H9 (cell line): ENCODE results near the gene DCLRE1B. TPM values are rescaled to one million over a fixed set of nuclear protein-coding genes. Genes with fewer than 3 reads are reported as not detected.

Source experiments
- DNase-seq: peaks from one replicate; pipeline ENCODE4 v3.0.0-alpha.2; 2017
- H2AFZ ChIP-seq: one replicate; pipeline ENCODE4 v1.6.1; 2013; ENCODE audit warnings: mild to moderate bottlenecking, low read length, control low read depth, moderate library complexity
- H2AK5ac ChIP-seq: 2 replicates; pipeline ENCODE4 v1.6.1; 2013; ENCODE audit warnings: low read length, control low read depth, mixed read lengths; ENCODE audit not compliant: insufficient read length
- H2BK120ac ChIP-seq: one replicate; pipeline ENCODE4 v1.6.1; 2013; ENCODE audit warnings: low read depth, mild to moderate bottlenecking, low read length, control low read depth, inconsistent platforms; ENCODE audit not compliant: poor library complexity, severe bottlenecking
- H2BK12ac ChIP-seq: 2 replicates; pipeline ENCODE4 v1.6.1; 2013; ENCODE audit warnings: low read length, control low read depth, mixed read lengths, low read depth; ENCODE audit not compliant: insufficient read length
- H2BK15ac ChIP-seq: 2 replicates; pipeline ENCODE4 v1.6.1; 2013; ENCODE audit warnings: low read depth, low read length, control low read depth
- H2BK20ac ChIP-seq: one replicate; pipeline ENCODE4 v1.6.1; 2013; ENCODE audit warnings: low read depth, mild to moderate bottlenecking, low read length, control low read depth, inconsistent platforms; ENCODE audit not compliant: poor library complexity, severe bottlenecking
- H2BK5ac ChIP-seq: 2 replicates; pipeline ENCODE4 v1.6.1; 2013; ENCODE audit warnings: low read length, control low read depth, mixed read lengths; ENCODE audit not compliant: insufficient read length
- H3K14ac ChIP-seq: 2 replicates; pipeline ENCODE4 v1.6.1; 2013; ENCODE audit warnings: low read length, control low read depth; ENCODE audit not compliant: insufficient read depth
- H3K18ac ChIP-seq: 2 replicates; pipeline ENCODE4 v1.6.1; 2013; ENCODE audit warnings: low read depth, mild to moderate bottlenecking, mixed read lengths, low read length, control low read depth; ENCODE audit not compliant: insufficient read length
- H3K23ac ChIP-seq: 2 replicates; pipeline ENCODE4 v1.6.1; 2013; ENCODE audit warnings: low read length, control low read depth, mixed read lengths, low read depth; ENCODE audit not compliant: insufficient read length
- H3K23me2 ChIP-seq: 2 replicates; pipeline ENCODE4 v1.6.1; 2013; ENCODE audit warnings: low read depth, mild to moderate bottlenecking, mixed read lengths, low read length, control low read depth; ENCODE audit not compliant: insufficient read length, poor library complexity, severe bottlenecking
- H3K27ac ChIP-seq: 2 replicates; pipeline ENCODE4 v1.5.1; 2013; ENCODE audit warnings: low read length, control low read depth, mixed read lengths, low read depth; ENCODE audit not compliant: insufficient read length
- H3K27me3 ChIP-seq: 2 replicates; pipeline ENCODE4 v1.6.1; 2013; ENCODE audit warnings: low read length, control low read depth, inconsistent platforms; ENCODE audit not compliant: insufficient read depth
- H3K4ac ChIP-seq: 2 replicates; pipeline ENCODE4 v1.6.1; 2013; ENCODE audit warnings: low read depth, mild to moderate bottlenecking, control low read depth, inconsistent platforms, low read length, moderate library complexity
- H3K4me1 ChIP-seq: 2 replicates; pipeline ENCODE4 v1.6.1; 2013; ENCODE audit warnings: low read length, control low read depth, inconsistent platforms; ENCODE audit not compliant: insufficient read depth
- H3K4me2 ChIP-seq: 2 replicates; pipeline ENCODE4 v1.6.1; 2013; ENCODE audit warnings: low read length, control low read depth, mixed read lengths; ENCODE audit not compliant: insufficient read length, insufficient read depth
- H3K56ac ChIP-seq: 2 replicates; pipeline ENCODE4 v1.6.1; 2013; ENCODE audit warnings: low read depth, mild to moderate bottlenecking, mixed read lengths, low read length, control low read depth; ENCODE audit not compliant: insufficient read length
- H3K79me1 ChIP-seq: 2 replicates; pipeline ENCODE4 v1.6.1; 2013; ENCODE audit warnings: low read depth, mild to moderate bottlenecking, moderate library complexity, low read length, control low read depth, inconsistent platforms; ENCODE audit not compliant: insufficient read depth, poor library complexity, severe bottlenecking
- H3K79me2 ChIP-seq: 2 replicates; pipeline ENCODE4 v1.6.1; 2013; ENCODE audit warnings: low read length, control low read depth, inconsistent platforms; ENCODE audit not compliant: insufficient read depth
- H3K9ac ChIP-seq: 2 replicates; pipeline ENCODE4 v1.6.1; 2013; ENCODE audit warnings: low read length, control low read depth, mixed read lengths; ENCODE audit not compliant: insufficient read length; ENCODE audit errors: extremely low read depth
- H3K9me3 ChIP-seq: one replicate; pipeline ENCODE4 v1.6.1; 2013; ENCODE audit warnings: low read depth, low read length, inconsistent platforms; ENCODE audit not compliant: control insufficient read depth
- H3T11ph ChIP-seq: one replicate; pipeline ENCODE4 v1.6.1; 2013; ENCODE audit warnings: mild to moderate bottlenecking, low read length, control low read depth, inconsistent platforms
- H4K20me1 ChIP-seq: one replicate; pipeline ENCODE4 v1.6.1; 2013; ENCODE audit not compliant: control insufficient read depth, insufficient read length, insufficient read depth
- H4K5ac ChIP-seq: 2 replicates; pipeline ENCODE4 v1.6.1; 2013; ENCODE audit warnings: low read depth, mild to moderate bottlenecking, mixed read lengths, low read length, control low read depth; ENCODE audit not compliant: insufficient read length
- H4K8ac ChIP-seq: replicated peaks from 2 replicates; pipeline ENCODE4 v1.6.1; 2013; ENCODE audit warnings: low read length, control low read depth, mixed read lengths, low read depth; ENCODE audit not compliant: insufficient read length
- H4K91ac ChIP-seq: 2 replicates; pipeline ENCODE4 v1.6.1; 2013; ENCODE audit warnings: low read depth, mild to moderate bottlenecking, moderate library complexity, mixed read lengths, low read length, control low read depth; ENCODE audit not compliant: insufficient read length
- H3K27ac Mint-ChIP-seq, 3 experiments: 2 replicates in 2 of 3; 3 replicates in 1 of 3; pipeline ENCODE4 v1.8.0; 2020 to 2021; ENCODE audit warnings: mixed read lengths in 3 of 3, mild to moderate bottlenecking in 1 of 3, moderate library complexity in 1 of 3
- H3K27me3 Mint-ChIP-seq: 2 replicates; pipeline ENCODE4 v1.8.0; 2021; ENCODE audit warnings: low read depth, mild to moderate bottlenecking, moderate library complexity, mixed read lengths
- H3K36me3 Mint-ChIP-seq, 3 experiments: 2 replicates in 2 of 3; 3 replicates in 1 of 3; pipeline ENCODE4 v1.8.0; 2020 to 2021; ENCODE audit warnings: low read depth in 3 of 3, mixed read lengths in 3 of 3; ENCODE audit not compliant: insufficient read depth in 1 of 3
- H3K4me1 Mint-ChIP-seq, 2 experiments: 2 replicates each; pipeline ENCODE4 v1.8.0; 2020; ENCODE audit warnings: mixed read lengths in 2 of 2
- H3K4me3 Mint-ChIP-seq, 2 experiments: 2 replicates in 1 of 2; 3 replicates in 1 of 2; pipeline ENCODE4 v1.8.0; 2020 to 2021; ENCODE audit warnings: mild to moderate bottlenecking in 2 of 2, mixed read lengths in 2 of 2, moderate library complexity in 1 of 2
- H3K9me3 Mint-ChIP-seq, 2 experiments: 2 replicates in 1 of 2; 3 replicates in 1 of 2; pipeline ENCODE4 v1.8.0; 2020; ENCODE audit warnings: mild to moderate bottlenecking in 2 of 2, mixed read lengths in 2 of 2, moderate library complexity in 1 of 2
- WGBS: extraction: QIAGEN DNeasy Blood & Tissue Kit; methylation state at CpG from one replicate; pipeline ENCODE4 v1.1.7; 2013; ENCODE audit warnings: missing lambda C conversion rate, low lambda C conversion rate, mixed read lengths; ENCODE audit not compliant: insufficient read length; ENCODE audit errors: extremely low coverage; 5-methylcytosine and 5-hydroxymethylcytosine counted together
- total RNA-seq: library from RNA; stranded (reverse); gene quantifications from 2 replicates; pipeline ENCODE4 v1.2.1, GENCODE V29; 2021
- TF ChIP-seq, protein P1 (sequence below): fragments of 200-600 bp; sonication (generic); conservative IDR thresholded peaks from 3 replicates; pipeline ENCODE4 v1.8.0; 2021; ENCODE audit warnings: antibody characterized with exemption, mild to moderate bottlenecking

Gene DCLRE1B
- total RNA-seq, 1 experiment from 2014 or later, result 13.4 TPM

DNA sequence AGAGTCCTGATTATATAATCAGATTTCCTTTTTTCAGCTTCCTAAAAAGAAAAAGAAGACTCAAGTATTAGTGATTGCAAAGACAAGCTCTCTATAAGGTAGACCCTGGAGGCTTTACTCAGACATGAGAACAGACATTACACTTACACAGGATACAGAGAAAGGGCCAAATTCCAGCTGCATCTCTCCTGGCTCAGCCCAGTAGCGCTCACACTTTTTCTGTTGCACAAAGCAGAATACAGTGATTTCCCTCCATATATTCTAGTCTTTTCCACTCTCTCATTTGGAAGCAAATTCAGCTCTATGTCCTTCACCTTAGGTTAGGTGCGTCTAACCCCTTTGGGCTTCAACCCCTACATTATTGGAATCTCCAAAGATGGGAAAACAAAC is 48.7 kb upstream of the DCLRE1B start:
- no peak overlapping the region for H3K56ac ChIP-seq
- H2BK12ac ChIP-seq, result no peak overlapping the region
- no peak overlapping the region for H3K4ac ChIP-seq
- H3K18ac ChIP-seq, result no peak overlapping the region
- no peaks in the 10 kb centered on the region for H3K9me3 ChIP-seq
- no peak overlapping the region for H3K4me2 ChIP-seq
- H3K4me1 ChIP-seq, result no peaks in the 10 kb centered on the region
- Mint-ChIP-seq H3K4me1 (no peaks in the 10 kb centered on the region; a peak in 1 of 4 replicates), H3K4me3 (no peak overlapping the region), H3K9me3 (no peaks in the 10 kb centered on the region), H3K27me3 (no peaks in the 10 kb centered on the region), H3K27ac (peak overlapping the region in 1 of 3 experiments; percentile 37; a peak in 1 of 7 replicates), H3K36me3 (no peaks in the 10 kb centered on the region)
- no peak overlapping the region for H2BK15ac ChIP-seq
- WGBS, result no CpG with 5 or more reads among the region's 2 CpGs
- no peak overlapping the region for H3T11ph ChIP-seq
- no peak overlapping the region for H2BK20ac ChIP-seq
- H2AFZ ChIP-seq, result no peak overlapping the region
- no peaks in the 10 kb centered on the region for H3K27me3 ChIP-seq
- H3K9ac ChIP-seq, result no peak overlapping the region
- no peak overlapping the region for H3K27ac ChIP-seq
- H4K20me1 ChIP-seq, result no peaks in the 10 kb centered on the region
- H3K79me1 ChIP-seq, result no peaks in the 10 kb centered on the region
- no peak overlapping the region for H4K91ac ChIP-seq
- no peak overlapping the region for H2BK5ac ChIP-seq
- no peak overlapping the region for H3K14ac ChIP-seq
- H2AK5ac ChIP-seq, result no peak overlapping the region
- no peak for DNase-seq
- TF ChIP-seq, protein P1, sequence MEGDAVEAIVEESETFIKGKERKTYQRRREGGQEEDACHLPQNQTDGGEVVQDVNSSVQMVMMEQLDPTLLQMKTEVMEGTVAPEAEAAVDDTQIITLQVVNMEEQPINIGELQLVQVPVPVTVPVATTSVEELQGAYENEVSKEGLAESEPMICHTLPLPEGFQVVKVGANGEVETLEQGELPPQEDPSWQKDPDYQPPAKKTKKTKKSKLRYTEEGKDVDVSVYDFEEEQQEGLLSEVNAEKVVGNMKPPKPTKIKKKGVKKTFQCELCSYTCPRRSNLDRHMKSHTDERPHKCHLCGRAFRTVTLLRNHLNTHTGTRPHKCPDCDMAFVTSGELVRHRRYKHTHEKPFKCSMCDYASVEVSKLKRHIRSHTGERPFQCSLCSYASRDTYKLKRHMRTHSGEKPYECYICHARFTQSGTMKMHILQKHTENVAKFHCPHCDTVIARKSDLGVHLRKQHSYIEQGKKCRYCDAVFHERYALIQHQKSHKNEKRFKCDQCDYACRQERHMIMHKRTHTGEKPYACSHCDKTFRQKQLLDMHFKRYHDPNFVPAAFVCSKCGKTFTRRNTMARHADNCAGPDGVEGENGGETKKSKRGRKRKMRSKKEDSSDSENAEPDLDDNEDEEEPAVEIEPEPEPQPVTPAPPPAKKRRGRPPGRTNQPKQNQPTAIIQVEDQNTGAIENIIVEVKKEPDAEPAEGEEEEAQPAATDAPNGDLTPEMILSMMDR, result no peak
- no peak overlapping the region for H4K8ac ChIP-seq
- no peak overlapping the region for H4K5ac ChIP-seq
- no peaks in the 10 kb centered on the region for H3K79me2 ChIP-seq
- no peak overlapping the region for H3K23ac ChIP-seq
- no peak overlapping the region for H2BK120ac ChIP-seq
- no peaks in the 10 kb centered on the region for H3K23me2 ChIP-seq
